GM21515 (cell line): ENCODE measurements around the gene RYR1.
"Not testable (repeated sequence)": the region's sequence is repeated elsewhere in the genome, so short reads cannot be mapped to it uniquely, and the experiment has no call there.

Source experiments
- ATAC-seq: cut with Tn5 transposase; IDR thresholded peaks from one replicate; pipeline ENCODE4 v1.9.1; 2021; ENCODE audit not compliant: unreplicated experiment

The RYR1 gene

DNA sequence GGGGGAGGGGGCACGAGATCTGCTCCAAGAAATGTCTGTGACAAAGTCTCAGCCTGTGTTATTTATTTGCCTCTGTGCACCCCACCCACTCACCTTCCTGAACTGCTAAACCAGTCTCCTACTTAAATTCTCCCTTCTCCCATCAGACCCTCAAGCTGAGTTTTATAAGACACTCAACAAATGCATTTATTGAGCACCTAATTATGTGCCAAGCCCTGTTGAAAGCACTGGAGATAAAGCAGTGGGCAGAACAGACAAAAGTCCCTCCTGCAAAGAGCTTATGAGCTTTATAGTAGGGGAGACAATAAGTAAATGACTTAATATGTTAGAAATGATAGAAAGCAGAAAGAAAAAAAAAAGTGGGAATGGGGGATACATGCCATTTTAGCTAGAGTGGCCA lies 34.0 kb upstream of the RYR1 start:
- ATAC-seq: no peak

DNA sequence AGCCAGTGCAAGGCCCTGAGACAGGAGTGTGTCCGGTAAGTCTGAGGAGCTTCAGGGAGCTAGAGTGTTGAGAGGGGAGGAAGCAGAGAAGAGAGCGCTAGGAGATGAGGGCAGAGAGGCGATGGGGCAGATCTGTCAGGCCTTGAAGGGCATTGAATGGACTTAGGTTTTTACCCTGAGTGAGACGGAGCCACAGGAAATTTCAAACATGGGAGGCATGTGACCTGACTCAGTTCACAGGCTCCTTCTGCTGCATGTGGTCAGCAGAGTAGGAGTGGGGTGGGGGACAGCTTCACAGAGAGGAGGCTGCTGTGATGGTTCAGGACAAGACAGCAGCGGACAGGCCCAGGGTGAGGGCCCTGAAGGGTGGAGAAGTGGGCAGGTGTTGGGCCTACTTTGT lies 33.1 kb upstream of the RYR1 start:
- ATAC-seq: no peak

DNA sequence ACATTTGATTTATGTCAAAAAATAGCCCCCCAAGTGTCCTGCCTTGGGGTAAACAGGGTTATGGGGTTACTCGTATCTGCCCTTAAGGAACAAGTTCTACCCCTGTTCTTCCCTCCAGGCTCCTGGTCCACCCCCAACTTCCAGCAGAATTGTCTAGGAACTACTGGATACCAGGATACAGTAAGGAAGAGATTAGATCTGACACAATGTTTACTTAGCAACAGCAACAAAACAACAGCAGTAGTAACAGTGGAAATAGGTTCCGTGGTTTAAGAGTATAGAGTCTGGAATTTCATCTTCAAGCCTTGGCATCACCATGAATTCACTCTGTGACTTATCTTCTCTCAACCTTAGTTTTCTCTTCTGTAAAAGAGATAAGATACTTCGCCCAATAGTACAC lies 32.3 kb upstream of the RYR1 start:
- no peak for ATAC-seq

DNA sequence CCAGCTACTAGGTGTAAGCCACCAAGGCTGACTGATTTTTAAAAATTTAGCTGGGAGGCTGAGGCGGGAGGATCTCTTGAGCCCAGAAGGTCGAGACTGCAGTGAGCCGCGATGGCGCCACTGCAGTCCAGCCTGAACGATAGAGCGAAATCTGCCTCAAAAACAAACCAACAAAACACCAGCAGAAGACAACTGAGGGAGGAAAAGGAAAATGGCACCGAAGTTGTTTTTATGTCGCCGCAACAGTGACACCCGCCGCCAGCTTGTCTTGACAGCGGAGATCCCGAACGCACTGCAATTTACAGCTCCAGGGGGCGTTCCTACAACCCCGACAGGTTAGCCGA lies 30.9 kb upstream of the RYR1 start:
- ATAC-seq: peak; percentile 8

DNA sequence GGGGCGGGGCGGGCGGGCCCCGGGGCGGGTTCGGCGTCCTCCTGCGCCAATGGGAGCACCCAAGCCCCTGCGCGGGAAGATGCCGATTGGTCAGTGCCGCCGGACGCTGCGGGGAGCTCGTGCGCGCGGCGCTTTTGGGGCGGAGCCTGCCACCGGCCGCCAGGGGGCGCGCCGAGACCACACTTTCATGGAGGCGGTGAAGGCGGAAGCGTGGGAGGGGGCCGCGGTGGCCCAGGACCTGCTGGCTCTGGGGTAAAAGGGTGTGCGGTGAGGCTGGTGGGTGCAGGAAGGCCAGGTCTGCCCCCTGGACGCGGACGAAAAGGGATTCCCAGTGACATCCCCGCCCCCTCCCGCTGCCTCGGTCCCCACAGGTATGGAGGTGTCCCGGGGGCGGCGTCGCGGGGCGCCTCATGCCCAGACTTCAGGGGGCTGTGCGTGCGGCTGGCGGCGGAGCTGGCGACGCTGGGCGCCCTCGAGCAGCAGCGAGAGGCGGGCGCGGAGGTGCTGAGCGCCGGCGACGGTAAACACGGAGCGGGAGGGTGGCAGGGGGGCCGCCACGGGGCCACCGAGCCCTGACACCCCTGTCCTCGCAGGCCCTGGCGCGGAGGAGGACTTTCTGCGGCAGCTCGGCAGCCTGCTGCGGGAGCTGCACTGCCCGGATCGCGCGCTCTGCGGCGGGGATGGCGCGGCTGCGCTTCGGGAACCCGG lies 30.4 kb upstream of the RYR1 start, which contains the start of gene FAM98C:
Gene FAM98C (plus strand): TSS at position 127 of the 708 bp plus-strand sequence. CDS start 61 bp downstream, at position 188.
- peak; percentile 83 for ATAC-seq

DNA sequence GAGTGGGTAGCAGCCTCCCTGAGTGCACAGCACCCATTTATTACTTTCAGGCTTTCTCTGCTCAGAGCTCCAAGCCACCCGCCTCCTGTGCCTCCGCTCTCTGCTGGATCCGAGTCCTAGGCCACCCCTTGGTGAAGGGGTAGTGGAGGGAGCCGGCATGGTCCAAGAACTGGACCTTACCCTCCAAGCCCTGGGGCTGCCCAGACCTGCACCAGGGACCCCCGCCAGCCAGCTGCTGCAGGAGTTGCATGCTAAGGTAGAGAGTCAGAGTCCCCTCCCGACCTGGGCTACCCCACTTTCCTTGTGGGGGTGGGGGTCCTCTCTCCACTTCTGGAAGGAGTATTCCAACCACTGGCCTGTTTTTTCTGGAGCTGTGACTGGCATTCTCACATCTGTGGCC lies 28.6 kb upstream of the RYR1 start:
- ATAC-seq: no peak

DNA sequence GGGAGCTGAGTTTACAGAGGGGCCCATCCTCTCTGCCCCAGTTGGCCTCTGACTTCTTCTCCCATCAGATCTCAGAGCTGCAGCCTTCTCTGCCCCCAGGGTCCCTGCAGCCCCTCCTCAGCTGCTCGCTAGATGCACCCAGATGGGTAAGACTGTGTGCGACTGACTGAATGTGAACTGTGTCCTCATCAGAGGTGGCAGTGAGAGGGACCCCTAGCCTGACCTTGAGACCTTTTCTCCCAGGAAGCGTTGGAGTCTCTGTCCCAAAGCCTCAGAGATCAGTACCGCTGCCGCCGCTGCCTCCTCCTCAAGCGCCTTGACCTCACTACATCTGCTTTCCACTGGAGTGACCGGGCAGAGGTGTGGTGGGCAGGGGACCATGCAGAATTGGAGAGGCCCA lies 28.2 kb upstream of the RYR1 start:
- no peak for ATAC-seq

DNA sequence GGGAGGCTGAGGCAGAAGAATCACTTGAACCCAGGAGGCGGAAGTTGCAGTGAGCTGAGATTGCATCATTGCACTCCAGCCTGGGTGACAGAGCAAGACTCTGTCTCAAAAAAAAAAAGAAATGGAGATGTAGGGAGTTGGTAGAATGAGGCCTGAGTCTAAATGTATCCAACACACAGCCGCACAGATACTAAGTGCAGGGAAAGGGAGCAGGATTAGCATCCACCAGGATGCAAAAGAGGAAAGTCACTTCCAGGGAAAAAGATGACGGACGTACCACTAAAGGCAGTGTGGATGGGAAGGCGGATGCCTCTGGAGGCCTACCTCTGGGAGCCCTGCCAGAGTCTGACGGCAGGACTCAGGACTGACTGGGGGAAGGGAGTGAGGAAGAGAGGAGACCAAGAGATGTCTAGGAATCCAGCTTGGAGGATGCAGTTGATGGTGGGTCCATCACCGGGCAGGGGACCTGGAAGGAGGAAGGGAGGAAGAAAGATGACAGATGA lies 23.8 kb upstream of the RYR1 start:
- no peak for ATAC-seq

DNA sequence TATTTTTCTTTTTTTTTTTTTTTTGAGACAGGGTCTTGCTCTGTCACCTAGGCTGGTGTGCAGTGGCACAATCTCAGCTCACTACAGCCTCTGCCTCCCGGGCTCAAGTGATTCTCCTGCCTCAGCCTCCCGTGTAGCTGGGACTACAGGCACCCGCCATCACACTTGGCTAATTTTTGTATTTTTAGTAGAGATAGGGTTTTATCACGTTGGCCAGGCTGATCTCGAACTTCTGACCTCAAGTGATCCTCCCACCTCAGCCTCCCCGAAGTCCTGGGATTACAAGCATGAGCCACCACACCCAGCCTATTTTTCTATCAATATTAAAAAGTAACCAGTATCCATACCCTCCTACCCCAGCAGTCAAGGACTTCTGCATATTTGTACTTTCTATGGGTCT lies 23.1 kb upstream of the RYR1 start:
- not testable (repeated sequence) for ATAC-seq

DNA sequence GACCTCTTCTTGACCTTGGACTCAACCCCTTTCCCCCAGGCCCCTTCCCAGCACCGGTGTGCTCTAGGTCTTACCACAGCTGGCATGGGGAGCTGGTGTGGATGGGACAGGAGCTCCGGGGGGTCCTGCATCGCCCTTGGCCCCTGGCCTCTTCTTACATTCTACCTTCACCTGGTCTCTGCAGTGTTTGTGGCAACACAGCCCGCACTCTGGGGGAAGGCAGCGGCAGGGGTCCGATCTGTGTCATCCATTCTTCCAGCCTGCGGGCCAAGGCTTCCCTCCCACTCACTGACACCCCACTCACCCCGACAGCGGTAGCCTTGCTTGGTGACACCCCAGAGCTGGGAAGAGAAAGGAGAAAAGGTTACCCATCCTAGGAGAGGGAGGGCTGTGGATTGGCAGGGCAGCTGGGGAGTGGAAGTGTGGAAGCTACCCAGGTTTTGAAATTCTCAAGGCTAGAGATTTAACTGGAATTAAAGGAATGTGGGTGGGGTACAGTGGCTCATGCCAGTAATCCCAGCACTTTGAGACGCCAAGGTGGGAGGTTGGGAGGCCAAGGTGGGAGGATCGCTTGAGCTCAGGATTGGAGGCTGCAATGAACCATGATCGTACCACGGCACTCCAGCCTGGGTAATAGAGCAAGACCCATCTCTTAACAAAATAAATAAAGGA lies 22.3 kb upstream of the RYR1 start:
- no peak for ATAC-seq

DNA sequence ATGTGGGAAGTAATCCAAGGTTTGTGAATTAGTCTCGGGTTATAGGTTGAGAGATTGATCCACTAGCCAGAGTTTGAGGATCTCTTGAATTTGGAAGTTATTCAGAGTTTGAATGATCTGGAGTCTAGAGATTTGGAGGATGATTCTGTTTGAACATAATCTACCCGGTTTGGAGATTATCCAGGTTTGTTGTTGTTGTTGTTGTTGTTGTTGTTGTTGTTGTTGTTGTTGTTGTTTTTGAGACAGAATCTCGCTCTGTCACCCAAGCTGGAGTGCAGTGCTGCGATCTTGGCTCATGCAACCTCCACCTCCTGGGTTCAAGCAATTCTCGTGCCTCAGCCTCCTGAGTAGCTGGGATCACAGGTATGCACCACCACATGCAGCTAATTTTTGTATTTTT lies 21.6 kb upstream of the RYR1 start:
- ATAC-seq: not testable (repeated sequence)

DNA sequence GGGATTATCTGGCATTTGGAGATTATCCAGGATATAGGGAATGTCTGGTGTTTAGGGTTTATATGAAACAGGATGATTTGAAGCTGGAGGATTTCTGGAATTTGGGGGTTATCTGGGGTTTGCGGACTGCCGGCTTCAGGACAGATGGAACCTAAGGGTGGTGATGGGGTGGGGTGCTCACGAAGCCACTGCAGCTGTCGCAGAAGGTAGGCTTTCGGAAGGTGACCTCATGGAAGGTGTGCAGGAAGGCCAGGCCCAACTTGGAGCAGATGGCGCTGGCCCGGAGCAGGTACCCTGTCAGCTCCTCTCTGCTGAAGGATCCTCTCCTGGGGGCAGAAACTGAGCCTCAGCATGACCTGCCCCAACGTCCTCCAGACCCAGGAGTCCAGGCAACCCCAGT lies 21.0 kb upstream of the RYR1 start:
- no peak for ATAC-seq

DNA sequence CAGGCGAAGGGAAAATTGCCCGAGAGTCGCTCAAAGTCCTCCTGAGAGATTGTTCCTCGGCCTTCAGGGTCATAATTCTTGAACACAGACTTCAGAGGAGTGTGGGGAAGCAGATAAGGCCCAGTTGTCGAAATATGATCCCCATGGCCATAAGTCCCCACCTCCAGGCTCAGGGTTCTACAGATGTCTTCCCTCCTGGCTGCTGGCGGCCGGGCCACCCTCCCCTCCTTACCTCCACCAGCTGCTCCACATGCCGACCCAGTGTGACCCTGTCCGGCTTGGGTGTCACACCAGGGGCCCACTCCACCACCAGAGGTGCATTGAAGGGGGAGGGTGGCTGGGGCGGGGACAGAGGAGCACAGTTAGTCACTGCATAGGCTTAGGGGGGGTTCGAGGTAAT lies 20.5 kb upstream of the RYR1 start:
- no peak for ATAC-seq

DNA sequence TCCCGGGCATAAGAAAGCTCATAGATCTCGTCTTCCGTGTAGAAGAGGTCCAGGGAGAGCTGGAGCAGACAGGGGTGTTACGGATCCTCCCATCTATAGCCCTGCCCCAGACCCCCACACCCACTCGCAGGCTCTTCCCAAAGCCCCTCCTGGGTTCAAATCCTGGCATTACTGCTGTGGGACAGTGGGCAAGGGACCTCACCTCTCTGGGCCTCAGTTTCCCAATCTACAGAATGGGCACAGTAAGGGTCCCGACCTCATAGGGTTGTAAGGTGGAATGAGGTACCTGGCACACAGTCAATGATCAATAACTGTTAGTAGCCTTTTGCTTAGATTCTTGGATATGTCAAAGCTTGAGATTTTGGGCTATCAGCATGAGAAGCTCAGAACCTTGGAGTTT lies 20.1 kb upstream of the RYR1 start:
- ATAC-seq: no peak

DNA sequence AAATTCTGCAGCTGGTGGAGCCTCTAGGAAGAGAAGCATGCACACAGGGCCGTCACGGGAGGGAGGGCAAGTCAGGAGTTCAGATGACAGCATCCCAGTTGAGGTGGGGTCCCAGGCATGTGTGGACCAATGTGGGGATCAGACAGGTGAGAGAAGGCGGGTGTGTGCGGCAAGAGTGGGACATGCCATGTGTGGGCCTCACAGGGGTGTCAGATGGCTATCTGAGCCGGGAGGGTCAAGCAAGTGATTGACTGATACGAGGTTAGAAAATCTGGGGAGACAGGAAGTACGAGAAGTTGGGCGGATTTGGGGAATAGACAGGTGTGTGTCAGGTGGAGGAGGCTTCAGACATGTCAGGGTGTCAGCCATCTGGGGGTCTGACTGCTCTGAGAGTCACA lies 16.3 kb upstream of the RYR1 start:
- no peak for ATAC-seq

DNA sequence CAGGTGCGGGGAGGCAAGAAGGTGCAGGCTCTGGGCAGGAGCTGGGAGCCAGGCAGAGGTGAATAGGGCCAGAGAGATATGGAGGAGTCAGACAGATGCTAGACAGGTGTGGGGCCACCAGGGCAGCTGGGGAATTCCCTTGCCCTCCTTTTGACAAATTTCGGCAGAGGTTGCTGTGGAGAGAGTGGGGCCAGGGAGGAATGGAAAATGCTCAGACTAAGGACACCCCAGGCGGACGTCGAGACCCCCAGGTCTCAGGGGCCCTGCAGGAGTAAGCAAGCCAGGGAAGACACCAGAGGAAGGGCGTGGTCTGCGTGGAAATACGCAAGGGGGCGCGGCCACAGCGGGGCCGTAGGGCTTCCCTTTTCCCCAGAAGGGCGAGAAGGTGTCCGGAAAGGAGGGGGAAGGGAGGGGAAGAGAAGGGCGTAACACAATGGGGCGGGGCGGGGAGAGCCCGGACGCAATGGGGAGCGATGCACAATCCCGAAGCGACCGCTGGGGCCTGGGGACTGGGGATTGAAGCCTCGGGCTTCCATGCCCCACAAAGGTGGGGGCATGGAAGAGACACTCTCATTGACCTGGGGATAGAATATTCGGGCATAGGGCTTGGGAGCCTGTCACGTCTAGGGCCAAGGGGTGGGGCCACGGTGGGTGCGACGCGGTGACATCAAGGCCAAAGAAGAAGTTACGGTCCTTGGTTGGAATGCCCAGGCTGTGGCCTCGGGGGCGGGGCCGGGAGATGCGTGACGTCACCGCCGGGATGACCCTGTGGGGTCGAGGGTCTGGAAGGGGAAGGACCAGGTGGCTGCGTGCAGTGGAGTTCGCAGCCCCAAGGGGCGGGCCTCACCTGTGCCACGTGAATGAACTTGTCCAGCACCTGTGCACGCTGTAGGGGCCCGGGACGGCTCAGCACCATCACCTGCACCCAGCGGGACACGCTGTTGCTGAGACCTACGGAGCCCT lies 15.7 kb upstream of the RYR1 start:
- ATAC-seq: no peak

DNA sequence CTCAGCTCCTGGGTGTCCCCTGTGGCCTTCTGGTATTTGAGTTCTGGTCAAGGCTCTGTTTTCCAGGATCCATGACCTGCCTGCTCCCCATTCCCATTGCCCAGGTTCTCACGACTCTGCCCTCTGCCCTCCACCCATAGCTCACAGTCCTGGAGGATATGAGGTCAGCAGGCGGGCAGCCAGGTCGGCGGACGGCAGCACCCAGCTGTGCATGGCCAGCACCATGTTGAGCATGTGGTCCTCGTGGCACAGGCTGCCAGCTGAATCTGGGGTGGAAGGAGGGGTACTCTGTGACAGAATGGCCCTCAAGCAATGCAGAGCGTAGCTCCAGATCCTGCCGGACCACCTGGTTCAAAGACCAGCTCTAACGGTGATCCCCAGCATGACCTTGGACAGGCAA lies 12.6 kb upstream of the RYR1 start:
- ATAC-seq: no peak

DNA sequence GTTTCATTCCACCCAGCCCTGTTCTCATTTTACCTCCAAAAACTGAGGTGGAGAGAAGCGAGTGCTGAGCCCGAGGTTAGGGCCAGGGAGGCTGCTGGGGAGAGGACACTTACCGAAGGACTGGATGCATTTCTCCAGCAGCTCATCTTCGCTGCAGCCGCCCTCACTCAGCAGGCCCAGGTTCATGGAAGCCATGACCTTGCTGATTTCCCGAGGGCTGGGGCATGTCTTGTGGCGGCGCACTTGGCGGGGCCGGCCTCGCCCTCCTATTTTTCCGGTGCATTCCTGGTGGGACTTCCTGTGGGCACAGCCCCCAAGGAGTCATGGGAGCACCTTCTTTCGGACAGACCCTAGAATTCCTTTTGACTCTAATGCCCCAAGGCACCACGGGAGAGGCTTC lies 11.6 kb upstream of the RYR1 start:
- no peak for ATAC-seq

DNA sequence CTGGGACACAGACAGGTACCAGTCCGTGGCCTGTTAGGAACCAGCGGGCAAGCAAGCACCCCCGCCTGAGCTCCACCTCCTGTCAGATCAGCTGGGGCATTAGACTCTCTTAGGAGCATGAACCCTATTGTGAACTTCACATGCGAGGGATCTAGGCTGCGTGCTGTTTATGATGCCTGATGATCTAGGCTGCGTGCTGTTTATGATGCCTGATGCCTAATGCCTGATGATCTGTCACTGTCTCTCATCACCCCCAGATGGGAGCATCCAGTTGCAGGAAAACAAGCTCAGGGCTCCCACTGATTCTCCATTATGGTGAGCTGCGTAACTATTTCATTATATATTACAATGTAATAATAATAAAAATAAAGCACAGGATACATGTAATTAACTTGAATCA lies 11.1 kb upstream of the RYR1 start:
- no peak for ATAC-seq

DNA sequence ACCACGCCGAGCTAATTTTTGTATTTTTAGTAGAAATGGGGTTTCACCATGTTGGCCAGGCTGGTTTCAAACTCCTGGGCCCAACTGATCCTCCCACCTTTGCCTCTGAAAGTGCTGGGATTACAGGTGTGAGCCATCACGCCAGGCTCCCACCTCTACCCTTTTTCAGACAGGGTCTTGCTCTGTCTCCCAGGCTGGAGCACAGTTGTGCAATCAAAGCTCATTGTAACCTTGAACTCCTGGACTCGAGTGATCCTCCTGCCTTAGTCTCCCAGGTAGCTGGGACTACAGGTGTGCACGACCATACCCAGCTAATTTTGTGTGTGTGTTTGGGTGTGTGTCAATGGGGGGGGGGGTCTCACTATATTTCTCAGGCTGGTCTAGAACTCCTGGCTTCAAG lies 9.2 kb upstream of the RYR1 start:
- no peak for ATAC-seq

DNA sequence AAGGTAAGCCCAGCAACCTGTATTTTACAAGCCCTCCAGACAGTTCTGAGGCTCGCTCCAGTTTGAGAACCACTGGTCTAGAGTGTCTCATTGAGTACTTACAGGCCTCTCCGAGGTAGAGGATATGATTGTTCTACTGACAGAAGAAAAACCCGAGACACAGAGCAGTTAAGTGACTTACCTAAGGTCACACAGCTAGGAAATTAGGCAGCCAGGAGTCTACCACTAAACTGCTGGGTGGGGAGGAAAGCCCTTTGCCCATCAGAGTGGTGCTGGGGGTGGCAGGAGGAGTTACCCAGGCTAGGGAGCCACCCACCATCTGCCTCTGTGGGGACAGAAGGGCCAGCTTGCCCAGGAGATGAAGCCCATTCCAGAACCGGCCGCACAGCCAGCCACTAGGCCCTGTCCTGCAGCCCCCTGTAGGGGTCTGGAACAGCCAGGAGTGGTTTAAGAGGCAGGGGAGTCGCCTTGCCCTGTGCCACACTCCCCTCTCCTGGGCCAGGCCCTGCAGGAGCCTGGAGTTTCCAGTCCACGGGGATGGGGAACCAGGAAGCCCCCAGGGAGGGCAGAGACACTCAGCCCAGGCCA lies 8.2 kb upstream of the RYR1 start:
- no peak for ATAC-seq
